HEK293 (cell line): ENCODE results near the gene PPP3CA.

Source experiments
- CTCF ChIA-PET: fragments of 350-600 bp; formaldehyde crosslinking; extraction: SDS; loops from one replicate; lab custom pipeline; 2021; ENCODE audit warnings: antibody characterized with exemption; lab: Yijun Ruan, JAX
- POLR2A ChIA-PET: fragments of 300-600 bp; formaldehyde crosslinking; extraction: SDS; loops from one replicate; lab custom pipeline; 2020; ENCODE audit warnings: antibody characterized with exemption, inconsistent platforms; lab: Yijun Ruan, JAX
- H3K27ac ChIP-seq: fragments of 200-500 bp; sonication (Bioruptor generic); 2 replicates; pipeline ENCODE4 v1.5.1; 2014; ENCODE audit warnings: low read depth, low read length, control low read depth, inconsistent platforms; ENCODE audit errors: extremely low read depth
- H3K36me3 ChIP-seq, 2 experiments: fragments of 200-500 bp in 1 of 2; sonication (Bioruptor generic) in 1 of 2; 1 replicate in 1 of 2; 2 replicates in 1 of 2; pipeline ENCODE4 v1.5.1; 2014 to 2017; ENCODE audit warnings: inconsistent platforms in 2 of 2, low read length in 2 of 2; ENCODE audit not compliant: control insufficient read depth in 2 of 2, insufficient read depth in 1 of 2
- H3K4me1 ChIP-seq: fragments of 200-500 bp; sonication (Bioruptor generic); 2 replicates; pipeline ENCODE4 v1.5.1; 2014; ENCODE audit warnings: mild to moderate bottlenecking, low read length, inconsistent platforms; ENCODE audit not compliant: control insufficient read depth, insufficient read depth
- H3K4me3 ChIP-seq: 2 replicates; pipeline ENCODE4 v1.5.1; 2011; ENCODE audit warnings: low read depth, mild to moderate bottlenecking, control low read depth, low read length, moderate library complexity
- H3K9me3 ChIP-seq: fragments of 200-500 bp; sonication (Bioruptor generic); 2 replicates; pipeline ENCODE4 v1.5.1; 2014; ENCODE audit warnings: low read depth, low read length, inconsistent platforms; ENCODE audit not compliant: control insufficient read depth, insufficient read depth
- ATF2 ChIP-seq: fragments of 450-650 bp; formaldehyde crosslinking; IDR thresholded peaks from 2 replicates; pipeline ENCODE4 v1.5.1; 2016; ENCODE audit warnings: missing biosample characterization, missing genetic modification characterization, low read depth
- HOXA7 ChIP-seq: sonication (generic); formaldehyde crosslinking; IDR thresholded peaks from 2 replicates; pipeline ENCODE4 v1.8.1; 2022; ENCODE audit warnings: missing genetic modification reagents, borderline replicate concordance
- KLF16 ChIP-seq: fragments of 450-650 bp; formaldehyde crosslinking; IDR thresholded peaks from 2 replicates; pipeline ENCODE4 v1.5.1; 2017; ENCODE audit warnings: missing biosample characterization, missing genetic modification characterization
- PRDM6 ChIP-seq: fragments of 450-650 bp; formaldehyde crosslinking; IDR thresholded peaks from 2 replicates; pipeline ENCODE4 v1.5.1; 2017; ENCODE audit warnings: missing biosample characterization, missing genetic modification characterization
- SP7 ChIP-seq: fragments of 450-650 bp; formaldehyde crosslinking; IDR thresholded peaks from 2 replicates; pipeline ENCODE4 v1.5.1; 2016; ENCODE audit warnings: missing biosample characterization, missing genetic modification characterization
- TRIM28 ChIP-seq: IDR thresholded peaks from 2 replicates; pipeline ENCODE4 v1.6.1; 2011; ENCODE audit warnings: low read length, control low read depth, borderline replicate concordance
- ZBTB10 ChIP-seq: fragments of 450-650 bp; formaldehyde crosslinking; IDR thresholded peaks from 2 replicates; pipeline ENCODE4 v1.5.1; 2016; ENCODE audit warnings: missing biosample characterization, missing genetic modification characterization
- ZNF239 ChIP-seq: fragments of 450-650 bp; formaldehyde crosslinking; IDR thresholded peaks from 2 replicates; pipeline ENCODE4 v1.5.1; 2016; ENCODE audit warnings: missing biosample characterization, missing genetic modification characterization
- ZNF280C ChIP-seq: fragments of 450-650 bp; formaldehyde crosslinking; IDR thresholded peaks from 2 replicates; pipeline ENCODE4 v1.5.1; 2016; ENCODE audit warnings: missing biosample characterization, missing genetic modification characterization
- ZNF292 ChIP-seq: fragments of 450-650 bp; formaldehyde crosslinking; IDR thresholded peaks from 2 replicates; pipeline ENCODE4 v1.5.1; 2016; ENCODE audit warnings: low read depth, missing biosample characterization, missing genetic modification characterization, borderline replicate concordance
- ZNF302 ChIP-seq: fragments of 450-650 bp; formaldehyde crosslinking; IDR thresholded peaks from 2 replicates; pipeline ENCODE4 v1.5.1; 2016; ENCODE audit warnings: missing biosample characterization, missing genetic modification characterization, low read depth
- ZNF324 ChIP-seq: fragments of 450-650 bp; formaldehyde crosslinking; IDR thresholded peaks from 2 replicates; pipeline ENCODE4 v1.5.1; 2016; ENCODE audit warnings: missing biosample characterization, missing genetic modification characterization
- ZNF335 ChIP-seq: fragments of 450-650 bp; formaldehyde crosslinking; conservative IDR thresholded peaks from 2 replicates; pipeline ENCODE4 v1.5.1; 2016; ENCODE audit warnings: missing biosample characterization, missing genetic modification characterization
- ZNF530 ChIP-seq: fragments of 450-650 bp; formaldehyde crosslinking; IDR thresholded peaks from 2 replicates; pipeline ENCODE4 v1.5.1; 2016; ENCODE audit warnings: low read depth, missing biosample characterization, missing genetic modification characterization
- ZNF555 ChIP-seq: fragments of 450-650 bp; formaldehyde crosslinking; conservative IDR thresholded peaks from 2 replicates; pipeline ENCODE4 v1.5.1; 2017; ENCODE audit warnings: missing biosample characterization, mild to moderate bottlenecking, missing genetic modification characterization, inconsistent platforms
- ZNF600 ChIP-seq: fragments of 450-650 bp; formaldehyde crosslinking; IDR thresholded peaks from 2 replicates; pipeline ENCODE4 v1.5.1; 2016; ENCODE audit warnings: missing biosample characterization, missing genetic modification characterization
- ZNF621 ChIP-seq: fragments of 450-650 bp; formaldehyde crosslinking; IDR thresholded peaks from 2 replicates; pipeline ENCODE4 v1.5.1; 2017; ENCODE audit warnings: missing biosample characterization, missing genetic modification characterization
- ZNF664 ChIP-seq: fragments of 450-650 bp; formaldehyde crosslinking; IDR thresholded peaks from 2 replicates; pipeline ENCODE4 v1.5.1; 2016; ENCODE audit warnings: missing biosample characterization, missing genetic modification characterization
- ZNF776 ChIP-seq: fragments of 450-650 bp; formaldehyde crosslinking; IDR thresholded peaks from 2 replicates; pipeline ENCODE4 v1.5.0; 2017; ENCODE audit warnings: missing biosample characterization, missing genetic modification characterization, borderline replicate concordance

PPP3CA gene

GRCh38 chr4:101286663-101287062, 60.7 kb downstream of the PPP3CA start:
- Histone ChIP-seq H3K36me3 (no peaks in the 10 kb centered on the region), H3K9me3 (no peaks in the 10 kb centered on the region), H3K4me1 (peaks cover 4% of the 10 kb centered on the region)
- POLR2A ChIA-PET: interaction anchor here (1.0 kb wide), 1 partner anchor 8 kb away, joined by 3 read pairs; no protein-coding TSS in a partner anchor
- no peak for TF ChIP-seq ZNF324 (tag by site-specific recombination)
- TF ChIP-seq ZNF600: no peak
- no peak for TF ChIP-seq ATF2
- TF ChIP-seq ZNF555 (tag by site-specific recombination): no peak
- TF ChIP-seq ZNF239 (tag by site-specific recombination): no peak
- TF ChIP-seq KLF16 (tag by site-specific recombination): no peak
- no peak for TF ChIP-seq ZBTB10
- TF ChIP-seq HOXA7 (CRISPR knock-in tag): no peak
- TF ChIP-seq ZNF776: no peak
- no peak for TF ChIP-seq SP7 (tag by site-specific recombination)
- no peak for TF ChIP-seq ZNF292 (tag by site-specific recombination)
- no peak for TF ChIP-seq ZNF664
- no peak for TF ChIP-seq ZNF302 (tag by site-specific recombination)
- TF ChIP-seq, all 188 proteins: peak for 0
- Histone ChIP-seq H3K4me3 (no peak overlapping the region), H3K27ac (no peak overlapping the region)
- CTCF ChIA-PET: no interaction called here

GRCh38 chr4:101285985-101286384, 61.3 kb downstream of the PPP3CA start:
- ChIA-PET POLR2A (no interaction called here), CTCF (no interaction called here)
- Histone ChIP-seq H3K9me3 (no peaks in the 10 kb centered on the region), H3K36me3 (no peaks in the 10 kb centered on the region), H3K4me3 (no peak overlapping the region), H3K4me1 (peaks cover 4% of the 10 kb centered on the region), H3K27ac (no peak overlapping the region)
- no peak for TF ChIP-seq ZNF280C

GRCh38 chr4:101284546-101284945, 62.8 kb downstream of the PPP3CA start:
- ChIA-PET CTCF (no interaction called here), POLR2A (no interaction called here)
- H3K4me1 ChIP-seq: peaks cover 4% of the 10 kb centered on the region
- no peak overlapping the region for H3K4me3 ChIP-seq
- no peaks in the 10 kb centered on the region for H3K36me3 ChIP-seq
- no peak overlapping the region for H3K27ac ChIP-seq
- H3K9me3 ChIP-seq: no peaks in the 10 kb centered on the region
- TF ChIP-seq ZNF530: no peak
- no peak for TF ChIP-seq TRIM28
- no peak for TF ChIP-seq PRDM6 (tag by site-specific recombination)
- TF ChIP-seq ZNF621 (tag by site-specific recombination): no peak
- no peak for TF ChIP-seq ZNF335 (tag by site-specific recombination)
